SK-N-SH (cell line): Measurements from ENCODE around the gene ROMO1.

Experiments
- ELF1 ChIP-seq: IDR thresholded peaks from 2 replicates; pipeline ENCODE4 v1.4.0; 2012
- EZH2phosphoT487 ChIP-seq: fragments of 200-600 bp; sonication (generic); IDR thresholded peaks from 2 replicates; pipeline ENCODE4 v1.6.1; 2017; ENCODE audit warnings: low read depth, mixed run types, mild to moderate bottlenecking, antibody characterized with exemption, moderate library complexity, borderline replicate concordance
- TF ChIP-seq, protein P1 (sequence below): fragments of 200-600 bp; sonication (generic); IDR thresholded peaks from 2 replicates; pipeline ENCODE4 v1.6.1; 2017; ENCODE audit warnings: antibody characterized with exemption, mild to moderate bottlenecking, moderate library complexity
- TF ChIP-seq, protein P2 (sequence below): IDR thresholded peaks from 2 replicates; pipeline ENCODE4 v1.4.0; 2012; ENCODE audit warnings: low read depth, borderline replicate concordance

DNA sequence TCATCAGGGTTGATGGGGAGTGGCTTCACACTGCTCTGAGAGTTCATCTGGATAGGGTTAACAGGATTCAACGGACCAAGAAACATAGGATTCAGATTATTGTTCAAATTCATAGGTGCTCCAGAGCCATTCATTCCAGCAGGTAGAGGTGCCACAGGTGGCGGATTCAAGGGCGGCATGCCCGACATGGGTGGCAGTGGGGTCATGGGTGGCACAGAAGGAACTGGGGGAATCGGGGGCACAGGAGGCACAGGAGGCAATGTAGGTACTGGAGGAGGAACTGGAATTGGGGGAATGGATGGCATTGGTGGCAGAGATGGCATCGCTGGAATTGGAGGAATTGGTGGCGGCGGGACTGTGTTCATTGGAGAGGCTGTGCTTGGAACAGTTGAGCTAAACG lies 44.8 kb upstream of the ROMO1 start:
- TF ChIP-seq, protein P1, sequence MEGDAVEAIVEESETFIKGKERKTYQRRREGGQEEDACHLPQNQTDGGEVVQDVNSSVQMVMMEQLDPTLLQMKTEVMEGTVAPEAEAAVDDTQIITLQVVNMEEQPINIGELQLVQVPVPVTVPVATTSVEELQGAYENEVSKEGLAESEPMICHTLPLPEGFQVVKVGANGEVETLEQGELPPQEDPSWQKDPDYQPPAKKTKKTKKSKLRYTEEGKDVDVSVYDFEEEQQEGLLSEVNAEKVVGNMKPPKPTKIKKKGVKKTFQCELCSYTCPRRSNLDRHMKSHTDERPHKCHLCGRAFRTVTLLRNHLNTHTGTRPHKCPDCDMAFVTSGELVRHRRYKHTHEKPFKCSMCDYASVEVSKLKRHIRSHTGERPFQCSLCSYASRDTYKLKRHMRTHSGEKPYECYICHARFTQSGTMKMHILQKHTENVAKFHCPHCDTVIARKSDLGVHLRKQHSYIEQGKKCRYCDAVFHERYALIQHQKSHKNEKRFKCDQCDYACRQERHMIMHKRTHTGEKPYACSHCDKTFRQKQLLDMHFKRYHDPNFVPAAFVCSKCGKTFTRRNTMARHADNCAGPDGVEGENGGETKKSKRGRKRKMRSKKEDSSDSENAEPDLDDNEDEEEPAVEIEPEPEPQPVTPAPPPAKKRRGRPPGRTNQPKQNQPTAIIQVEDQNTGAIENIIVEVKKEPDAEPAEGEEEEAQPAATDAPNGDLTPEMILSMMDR: no peak
- TF ChIP-seq, protein P2, sequence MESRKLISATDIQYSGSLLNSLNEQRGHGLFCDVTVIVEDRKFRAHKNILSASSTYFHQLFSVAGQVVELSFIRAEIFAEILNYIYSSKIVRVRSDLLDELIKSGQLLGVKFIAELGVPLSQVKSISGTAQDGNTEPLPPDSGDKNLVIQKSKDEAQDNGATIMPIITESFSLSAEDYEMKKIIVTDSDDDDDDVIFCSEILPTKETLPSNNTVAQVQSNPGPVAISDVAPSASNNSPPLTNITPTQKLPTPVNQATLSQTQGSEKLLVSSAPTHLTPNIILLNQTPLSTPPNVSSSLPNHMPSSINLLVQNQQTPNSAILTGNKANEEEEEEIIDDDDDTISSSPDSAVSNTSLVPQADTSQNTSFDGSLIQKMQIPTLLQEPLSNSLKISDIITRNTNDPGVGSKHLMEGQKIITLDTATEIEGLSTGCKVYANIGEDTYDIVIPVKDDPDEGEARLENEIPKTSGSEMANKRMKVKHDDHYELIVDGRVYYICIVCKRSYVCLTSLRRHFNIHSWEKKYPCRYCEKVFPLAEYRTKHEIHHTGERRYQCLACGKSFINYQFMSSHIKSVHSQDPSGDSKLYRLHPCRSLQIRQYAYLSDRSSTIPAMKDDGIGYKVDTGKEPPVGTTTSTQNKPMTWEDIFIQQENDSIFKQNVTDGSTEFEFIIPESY: no peak
- TF ChIP-seq EZH2phosphoT487: no peak
- no peak for TF ChIP-seq ELF1
